Calu3 (cell line): ENCODE results near the gene CNTN5. TPM values are rescaled to one million over a fixed set of nuclear protein-coding genes. Genes with fewer than 3 reads are reported as not detected.
"Not testable (repeated sequence)": the region's sequence is repeated elsewhere in the genome, so short reads cannot be mapped to it uniquely, and the experiment has no call there.

Experiments used
- BruUV-seq: library from RNA; stranded (reverse); fragments of 400-500 nt; replicated peaks from 2 replicates; lab custom pipeline; 2021; lab: Mats Ljungman, UMichigan
- CTCF ChIA-PET: fragments of 300-600 bp; sonication (Branson Sonifier 250); formaldehyde crosslinking; loops from one replicate; lab custom pipeline; 2022; ENCODE audit warnings: antibody characterized with exemption; lab: Charles Lee
- DNase-seq: peaks from one replicate; pipeline ENCODE4 v3.0.0; 2022
- H3K27ac Mint-ChIP-seq: one replicate; pipeline ENCODE4 v1.8.0; 2022; ENCODE audit warnings: mixed read lengths; ENCODE audit not compliant: unreplicated experiment
- H3K27me3 Mint-ChIP-seq: one replicate; pipeline ENCODE4 v1.8.0; 2022; ENCODE audit warnings: mixed read lengths; ENCODE audit not compliant: unreplicated experiment
- H3K36me3 Mint-ChIP-seq: one replicate; pipeline ENCODE4 v1.8.0; 2022; ENCODE audit warnings: mild to moderate bottlenecking, moderate library complexity, mixed read lengths; ENCODE audit not compliant: insufficient read depth, unreplicated experiment
- H3K4me1 Mint-ChIP-seq: one replicate; pipeline ENCODE4 v1.8.0; 2022; ENCODE audit warnings: mild to moderate bottlenecking, low read depth, mixed read lengths; ENCODE audit not compliant: unreplicated experiment
- H3K4me3 Mint-ChIP-seq: one replicate; pipeline ENCODE4 v1.8.0; 2022; ENCODE audit warnings: mild to moderate bottlenecking, low read depth, moderate library complexity, mixed read lengths; ENCODE audit not compliant: unreplicated experiment
- H3K9me3 Mint-ChIP-seq: one replicate; pipeline ENCODE4 v1.8.0; 2022; ENCODE audit warnings: low read depth, mixed read lengths; ENCODE audit not compliant: unreplicated experiment
- CTCF ChIP-seq: fragments of 200-600 bp; IDR thresholded peaks from one replicate; pipeline ENCODE4 v1.8.0; 2022; ENCODE audit warnings: antibody characterized with exemption; ENCODE audit not compliant: unreplicated experiment
- intact Hi-C: fragments of 100-400 bp; cut with micrococcal nuclease; formaldehyde crosslinking; loops from one replicate; pipeline ENCODE4 v1.10.0; 2022; ENCODE audit not compliant: unreplicated experiment
- total RNA-seq: library from RNA; stranded (reverse); gene quantifications from 2 replicates; pipeline ENCODE4 v1.2.3, GENCODE V29; 2022

Gene CNTN5
- total RNA-seq, 1 experiment from 2014 or later, result not detected

GRCh38 chr11:100235085-100235484, 1214.3 kb downstream of the CNTN5 start:
- Mint-ChIP-seq H3K36me3 (no peaks in the 10 kb centered on the region), H3K27ac (no peak overlapping the region), H3K4me1 (no peaks in the 10 kb centered on the region), H3K4me3 (no peak overlapping the region), H3K9me3 (no peaks in the 10 kb centered on the region), H3K27me3 (no peaks in the 10 kb centered on the region)
- intact Hi-C loops, result no loop called here
- BruUV-seq, result no TSS peak
- no peak for DNase-seq
- CTCF ChIA-PET, result no interaction called here
- no peak for TF ChIP-seq CTCF

DNA sequence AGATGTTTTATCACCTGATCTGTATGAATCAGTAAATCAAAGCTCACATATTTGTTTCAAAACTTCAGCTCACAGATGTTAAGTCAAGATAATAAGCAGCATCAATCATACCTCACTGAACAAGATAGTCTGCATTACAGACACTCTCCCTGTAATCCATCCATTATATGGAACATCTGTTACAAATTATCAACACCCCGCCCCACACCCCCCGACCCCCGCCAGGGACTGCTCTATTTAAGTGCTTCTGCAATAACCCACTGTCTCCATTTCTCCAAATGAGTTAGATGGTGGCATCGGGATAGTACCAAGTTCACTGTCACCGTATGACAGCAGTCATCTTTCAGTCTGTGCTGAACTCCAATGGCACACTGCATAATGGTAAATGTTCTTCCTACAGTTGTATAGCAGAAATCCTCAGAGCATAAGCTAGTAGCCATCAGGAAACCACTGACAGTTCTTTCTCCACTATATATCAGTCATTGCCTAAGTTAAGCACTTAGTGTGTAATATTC, 1219.3 kb downstream of the CNTN5 start:
- H3K4me1 Mint-ChIP-seq, result no peaks in the 10 kb centered on the region
- no peaks in the 10 kb centered on the region for H3K27me3 Mint-ChIP-seq
- CTCF ChIA-PET, result no interaction called here
- no peak for TF ChIP-seq CTCF
- BruUV-seq, result no TSS peak
- H3K27ac Mint-ChIP-seq, result no peak overlapping the region
- no peaks in the 10 kb centered on the region for H3K36me3 Mint-ChIP-seq
- no peaks in the 10 kb centered on the region for H3K9me3 Mint-ChIP-seq
- no peak overlapping the region for H3K4me3 Mint-ChIP-seq
- no peak for DNase-seq
- intact Hi-C loops, result no loop called here

GRCh38 chr11:100247704-100248103, 1227.0 kb downstream of the CNTN5 start:
- no peak for DNase-seq
- no peaks in the 10 kb centered on the region for H3K4me1 Mint-ChIP-seq
- no TSS peak for BruUV-seq
- no peak for TF ChIP-seq CTCF
- CTCF ChIA-PET, result no interaction called here
- no peak overlapping the region for H3K4me3 Mint-ChIP-seq
- H3K36me3 Mint-ChIP-seq, result no peaks in the 10 kb centered on the region
- intact Hi-C loops, result no loop called here
- H3K9me3 Mint-ChIP-seq, result no peaks in the 10 kb centered on the region
- no peak overlapping the region for H3K27ac Mint-ChIP-seq
- no peaks in the 10 kb centered on the region for H3K27me3 Mint-ChIP-seq

- H3K4me3 Mint-ChIP-seq, H3K4me1 Mint-ChIP-seq, H3K36me3 Mint-ChIP-seq, H3K27ac Mint-ChIP-seq, H3K27me3 Mint-ChIP-seq, BruUV-seq, DNase-seq, H3K9me3 Mint-ChIP-seq, CTCF ChIA-PET, intact Hi-C loops: not testable (repeated sequence)
Measured at GRCh38 chr11:100257238-100257803, 1236.6 kb downstream of the CNTN5 start.

GRCh38 chr11:100269516-100269915, 1248.8 kb downstream of the CNTN5 start:
- no TSS peak for BruUV-seq
- Mint-ChIP-seq H3K4me1 (no peaks in the 10 kb centered on the region), H3K27ac (no peak overlapping the region), H3K9me3 (peaks cover 6% of the 10 kb centered on the region), H3K4me3 (no peak overlapping the region), H3K27me3 (peaks cover 31% of the 10 kb centered on the region), H3K36me3 (no peaks in the 10 kb centered on the region)
- no peak for TF ChIP-seq CTCF
- CTCF ChIA-PET, result no interaction called here
- no peak for DNase-seq
- intact Hi-C loops, result no loop called here
